ENCODE results near the gene NRXN3. TPM values are rescaled to one million over a fixed set of nuclear protein-coding genes. Genes with fewer than 3 reads are reported as not detected.

The NRXN3 gene
- total RNA-seq, 1 donor from 2014 or later = 18.0 TPM

- Histone ChIP-seq H3K27me3 (ENCODE audit: insufficient read depth, low read length) (peaks cover 2% of the 10 kb centered on the region), H3K79me2 (ENCODE audit: insufficient read depth, low read length) (no peaks in the 10 kb centered on the region), H3K4me3 (ENCODE audit: insufficient read depth, low read depth, low read length) (no peak overlapping the region), H3K9ac (ENCODE audit: low read length) (no peak overlapping the region), H3K4me1 (ENCODE audit: insufficient read depth, low read length) (no peaks in the 10 kb centered on the region), H3K36me3 (ENCODE audit: insufficient read depth, low read length) (no peaks in the 10 kb centered on the region), H2AFZ (ENCODE audit: low read depth, low read length) (no peak overlapping the region), H4K20me1 (ENCODE audit: insufficient read depth, low read length) (no peaks in the 10 kb centered on the region), H3K9me3 (ENCODE audit: insufficient read depth, low read depth, low read length) (no peaks in the 10 kb centered on the region), H3K27ac (ENCODE audit: low read depth, low read length) (no peak overlapping the region), H3K4me2 (ENCODE audit: low read length) (no peak overlapping the region)
- TF ChIP-seq EZH2 (IDR thresholded peaks at IDR 0.05; ENCODE audit: insufficient read depth, low read length) = no peak
- peak; percentile 71 for TF ChIP-seq CTCF (IDR thresholded peaks at IDR 0.05; ENCODE audit: insufficient read depth, low read depth, low read length)
- no peak for FAIRE-seq
- no peak overlapping the region for H3K27ac Mint-ChIP-seq (ENCODE audit: unreplicated experiment)
- no peaks in the 10 kb centered on the region for H3K27me3 Mint-ChIP-seq (ENCODE audit: low read depth, unreplicated experiment)
- no peaks in the 10 kb centered on the region for H3K36me3 Mint-ChIP-seq (ENCODE audit: low read depth, unreplicated experiment)
- no peaks in the 10 kb centered on the region for H3K4me1 Mint-ChIP-seq (ENCODE audit: low read depth, unreplicated experiment)
- peak; percentile 19 for DNase-seq (ENCODE audit: low read depth)
- no peaks in the 10 kb centered on the region for H3K9me3 Mint-ChIP-seq (ENCODE audit: unreplicated experiment)
- no peak overlapping the region for H3K4me3 Mint-ChIP-seq (ENCODE audit: unreplicated experiment)
Measured at GRCh38 chr14:78902010-78902623, 731.9 kb downstream of the NRXN3 start.

DNA sequence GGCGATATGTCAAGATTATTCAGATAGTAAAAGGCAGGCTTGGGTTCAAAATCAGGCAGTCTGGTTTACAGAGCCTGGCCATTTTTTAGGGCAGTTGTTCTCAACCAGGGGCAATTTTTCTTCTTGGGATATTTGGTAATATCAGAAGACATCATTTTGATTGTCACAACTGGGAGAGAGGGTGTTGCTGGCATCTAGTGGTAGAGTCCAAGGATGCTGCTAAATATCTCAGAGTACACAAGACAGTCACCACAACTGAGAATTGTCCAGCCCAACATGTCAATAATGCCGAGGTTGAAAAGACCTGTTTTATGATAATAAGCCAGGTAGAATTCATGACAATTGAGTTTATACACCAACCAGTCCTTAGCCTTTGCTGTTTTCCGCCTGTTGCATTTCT is 733.9 kb downstream of the NRXN3 start:
- Mint-ChIP-seq H3K9me3 (ENCODE audit: unreplicated experiment) (peaks cover 3% of the 10 kb centered on the region), H3K4me1 (ENCODE audit: low read depth, unreplicated experiment) (no peaks in the 10 kb centered on the region), H3K27me3 (ENCODE audit: low read depth, unreplicated experiment) (no peaks in the 10 kb centered on the region), H3K36me3 (ENCODE audit: low read depth, unreplicated experiment) (no peaks in the 10 kb centered on the region), H3K27ac (ENCODE audit: unreplicated experiment) (no peak overlapping the region), H3K4me3 (ENCODE audit: unreplicated experiment) (no peak overlapping the region)
- H3K79me2 ChIP-seq (ENCODE audit: insufficient read depth, low read length) = no peaks in the 10 kb centered on the region
- H3K9ac ChIP-seq (ENCODE audit: low read length) = no peak overlapping the region
- FAIRE-seq (no peak), DNase-seq (ENCODE audit: low read depth) (no peak)
- no peaks in the 10 kb centered on the region for H4K20me1 ChIP-seq (ENCODE audit: insufficient read depth, low read length)
- no peak overlapping the region for H3K4me3 ChIP-seq (ENCODE audit: insufficient read depth, low read depth, low read length)
- TF ChIP-seq CTCF (IDR thresholded peaks at IDR 0.05; ENCODE audit: insufficient read depth, low read depth, low read length) (no peak), EZH2 (IDR thresholded peaks at IDR 0.05; ENCODE audit: insufficient read depth, low read length) (no peak)
- no peaks in the 10 kb centered on the region for H3K36me3 ChIP-seq (ENCODE audit: insufficient read depth, low read length)
- H3K4me2 ChIP-seq (ENCODE audit: low read length) = no peak overlapping the region
- H3K27me3 ChIP-seq (ENCODE audit: insufficient read depth, low read length) = peaks cover 2% of the 10 kb centered on the region
- no peaks in the 10 kb centered on the region for H3K9me3 ChIP-seq (ENCODE audit: insufficient read depth, low read depth, low read length)
- no peak overlapping the region for H2AFZ ChIP-seq (ENCODE audit: low read depth, low read length)
- H3K4me1 ChIP-seq (ENCODE audit: insufficient read depth, low read length) = no peaks in the 10 kb centered on the region
- H3K27ac ChIP-seq (ENCODE audit: low read depth, low read length) = no peak overlapping the region

DNA sequence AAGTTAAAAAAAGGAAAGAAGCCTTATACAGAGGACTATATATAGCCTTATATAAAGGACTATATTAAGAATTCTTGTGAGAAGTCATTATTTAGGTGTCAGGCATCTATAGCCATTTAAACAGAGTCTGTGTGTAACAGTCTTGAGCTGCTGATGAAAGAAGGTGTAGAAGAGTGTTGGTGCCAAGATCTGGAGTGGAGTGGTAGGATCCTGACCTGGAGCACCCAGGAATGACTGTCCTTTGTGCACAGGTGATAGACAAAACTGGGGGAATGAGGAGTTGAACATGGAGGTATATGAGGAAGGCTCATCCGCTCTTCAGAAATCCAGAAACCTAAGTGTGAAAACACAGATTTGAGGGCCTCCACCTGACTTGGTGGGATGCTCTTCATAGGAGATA is 747.3 kb downstream of the NRXN3 start:
- peaks cover 7% of the 10 kb centered on the region for H3K4me1 Mint-ChIP-seq (ENCODE audit: low read depth, unreplicated experiment)
- H3K4me3 Mint-ChIP-seq (ENCODE audit: unreplicated experiment) = no peak overlapping the region
- peaks cover 4% of the 10 kb centered on the region for H3K4me1 ChIP-seq (ENCODE audit: insufficient read depth, low read length)
- no peak overlapping the region for H3K4me2 ChIP-seq (ENCODE audit: low read length)
- DNase-seq (ENCODE audit: low read depth) = no peak
- no peaks in the 10 kb centered on the region for H3K79me2 ChIP-seq (ENCODE audit: insufficient read depth, low read length)
- TF ChIP-seq EZH2 (IDR thresholded peaks at IDR 0.05; ENCODE audit: insufficient read depth, low read length) (no peak), CTCF (IDR thresholded peaks at IDR 0.05; ENCODE audit: insufficient read depth, low read depth, low read length) (no peak)
- H3K27me3 Mint-ChIP-seq (ENCODE audit: low read depth, unreplicated experiment) = peaks cover 2% of the 10 kb centered on the region
- H4K20me1 ChIP-seq (ENCODE audit: insufficient read depth, low read length) = no peaks in the 10 kb centered on the region
- H3K9me3 Mint-ChIP-seq (ENCODE audit: unreplicated experiment) = no peaks in the 10 kb centered on the region
- H3K36me3 Mint-ChIP-seq (ENCODE audit: low read depth, unreplicated experiment) = no peaks in the 10 kb centered on the region
- no peak overlapping the region for H3K27ac Mint-ChIP-seq (ENCODE audit: unreplicated experiment)
- H3K27me3 ChIP-seq (ENCODE audit: insufficient read depth, low read length) = no peaks in the 10 kb centered on the region
- H3K36me3 ChIP-seq (ENCODE audit: insufficient read depth, low read length) = no peaks in the 10 kb centered on the region
- H3K9me3 ChIP-seq (ENCODE audit: insufficient read depth, low read depth, low read length) = no peaks in the 10 kb centered on the region
- H3K27ac ChIP-seq (ENCODE audit: low read depth, low read length) = no peak overlapping the region
- no peak overlapping the region for H2AFZ ChIP-seq (ENCODE audit: low read depth, low read length)
- H3K4me3 ChIP-seq (ENCODE audit: insufficient read depth, low read depth, low read length) = no peak overlapping the region
- FAIRE-seq = no peak
- H3K9ac ChIP-seq (ENCODE audit: low read length) = no peak overlapping the region

Measured in astrocyte (in vitro differentiated cells and primary cell).